OCI-LY3 (cell line): Measurements from ENCODE around the gene SUN5.

Experiments used
- H2AFZ ChIP-seq: fragments of 200-600, 300-600 bp; shearing (Covaris generic); 2 replicates; pipeline ENCODE4 v1.6.0; 2014; ENCODE audit warnings: antibody characterized with exemption, low read depth, low read length
- H3K27ac ChIP-seq: fragments of 200-600, 300-600 bp; sonication (generic); 2 replicates; pipeline ENCODE4 v1.5.1; 2014; ENCODE audit warnings: mild to moderate bottlenecking, low read length, moderate library complexity, mixed read lengths
- H3K27me3 ChIP-seq: fragments of 200-600, 300-600 bp; sonication (generic); 2 replicates; pipeline ENCODE4 v1.6.1; 2014; ENCODE audit warnings: low read depth, low read length, mixed read lengths
- H3K36me3 ChIP-seq: fragments of 200-600, 300-600 bp; sonication (generic); replicated peaks from 2 replicates; pipeline ENCODE3; 2014; ENCODE audit warnings: low read depth, low read length, mixed read lengths
- H3K4me1 ChIP-seq: fragments of 300-600, 200-600 bp; sonication (generic); 2 replicates; pipeline ENCODE4 v1.6.1; 2014; ENCODE audit warnings: low read length, mixed read lengths
- H3K4me2 ChIP-seq: fragments of 200-600, 300-600 bp; sonication (generic); 2 replicates; pipeline ENCODE4 v1.6.1; 2014; ENCODE audit warnings: low read length, mixed read lengths
- H3K4me3 ChIP-seq: fragments of 300-600, 200-600 bp; sonication (generic); 2 replicates; pipeline ENCODE4 v1.5.1; 2014; ENCODE audit warnings: antibody characterized with exemption, mild to moderate bottlenecking, low read length, moderate library complexity
- H3K79me2 ChIP-seq: fragments of 300-600, 200-600 bp; shearing (Covaris generic); 2 replicates; pipeline ENCODE4 v1.6.1; 2014; ENCODE audit warnings: mild to moderate bottlenecking, low read length, mixed read lengths
- H3K9ac ChIP-seq: fragments of 300-600, 200-600 bp; shearing (Covaris generic); 2 replicates; pipeline ENCODE4 v1.6.0; 2014; ENCODE audit warnings: mild to moderate bottlenecking, low read length, moderate library complexity
- H3K9me3 ChIP-seq: fragments of 200-600, 300-600 bp; shearing (Covaris generic); 2 replicates; pipeline ENCODE4 v1.6.1; 2014; ENCODE audit warnings: low read length, mixed read lengths; ENCODE audit not compliant: insufficient read depth
- H4K20me1 ChIP-seq: fragments of 200-600, 300-600 bp; sonication (generic); 2 replicates; pipeline ENCODE4 v1.6.1; 2016; ENCODE audit warnings: low read length, mixed read lengths; ENCODE audit not compliant: insufficient read depth
- CTCF ChIP-seq: fragments of 200-600, 300-600 bp; sonication (generic); IDR thresholded peaks from 2 replicates; pipeline ENCODE4 v1.5.1; 2014; ENCODE audit warnings: antibody characterized with exemption, low read length, low read depth
- EZH2phosphoT487 ChIP-seq: fragments of 200-600 bp; shearing (Covaris generic); IDR thresholded peaks from 2 replicates; pipeline ENCODE4 v1.6.1; 2018; ENCODE audit warnings: antibody characterized with exemption, mixed run types, low read depth

SUN5 gene

GRCh38 chr20:32984631-32985354 is 19.4 kb downstream of the SUN5 start:
- Histone ChIP-seq H4K20me1 (no peaks in the 10 kb centered on the region), H3K4me2 (no peak overlapping the region), H2AFZ (no peak overlapping the region), H3K9ac (no peak overlapping the region), H3K79me2 (no peaks in the 10 kb centered on the region), H3K27ac (no peak overlapping the region), H3K4me1 (no peaks in the 10 kb centered on the region), H3K9me3 (no peaks in the 10 kb centered on the region), H3K27me3 (no peaks in the 10 kb centered on the region), H3K4me3 (no peak overlapping the region), H3K36me3 (no peaks in the 10 kb centered on the region)
- TF ChIP-seq CTCF (no peak), EZH2phosphoT487 (no peak)

- no peak overlapping the region for H3K9ac ChIP-seq
- H3K27me3 ChIP-seq: no peaks in the 10 kb centered on the region
- no peak for TF ChIP-seq EZH2phosphoT487
- TF ChIP-seq CTCF: no peak
- no peaks in the 10 kb centered on the region for H3K9me3 ChIP-seq
- H3K36me3 ChIP-seq: no peaks in the 10 kb centered on the region
- H3K27ac ChIP-seq: no peak overlapping the region
- H2AFZ ChIP-seq: no peak overlapping the region
- no peak overlapping the region for H3K4me3 ChIP-seq
- H3K4me2 ChIP-seq: no peak overlapping the region
- H3K79me2 ChIP-seq: no peaks in the 10 kb centered on the region
- H3K4me1 ChIP-seq: no peaks in the 10 kb centered on the region
- H4K20me1 ChIP-seq: no peaks in the 10 kb centered on the region
These were observed 20.0 kb downstream of the SUN5 start for GRCh38 chr20:32984196-32984595.

GRCh38 chr20:32983459-32984112 is 20.6 kb downstream of the SUN5 start:
- TF ChIP-seq EZH2phosphoT487 (no peak), CTCF (no peak)
- Histone ChIP-seq H3K27ac (no peak overlapping the region), H3K79me2 (no peaks in the 10 kb centered on the region)

GRCh38 chr20:32982617-32983458 is 21.4 kb downstream of the SUN5 start:
- H3K4me1 ChIP-seq: no peaks in the 10 kb centered on the region
- no peaks in the 10 kb centered on the region for H3K36me3 ChIP-seq
- no peaks in the 10 kb centered on the region for H3K9me3 ChIP-seq
- no peaks in the 10 kb centered on the region for H3K27me3 ChIP-seq
- H4K20me1 ChIP-seq: no peaks in the 10 kb centered on the region
- H3K9ac ChIP-seq: no peak overlapping the region
- no peak overlapping the region for H3K4me3 ChIP-seq
- TF ChIP-seq EZH2phosphoT487: no peak
- no peak for TF ChIP-seq CTCF
- no peaks in the 10 kb centered on the region for H3K79me2 ChIP-seq
- H3K4me2 ChIP-seq: no peak overlapping the region
- no peak overlapping the region for H2AFZ ChIP-seq
- H3K27ac ChIP-seq: no peak overlapping the region

More at GRCh38 chr20:32983459-32984112, 20.6 kb downstream of the SUN5 start:
- Histone ChIP-seq H3K4me3 (no peak overlapping the region), H3K9me3 (no peaks in the 10 kb centered on the region), H3K4me1 (no peaks in the 10 kb centered on the region), H4K20me1 (no peaks in the 10 kb centered on the region), H3K4me2 (no peak overlapping the region), H3K27me3 (no peaks in the 10 kb centered on the region), H2AFZ (no peak overlapping the region), H3K36me3 (no peaks in the 10 kb centered on the region), H3K9ac (no peak overlapping the region)
